GM18861 (cell line): ENCODE measurements around the gene MRGPRF.

ENCODE experiments used
- ATAC-seq: cut with Tn5 transposase; IDR thresholded peaks from one replicate; pipeline ENCODE4 v1.9.1; 2021; ENCODE audit not compliant: unreplicated experiment

Gene MRGPRF

GRCh38 chr11:68966894-68967780 lies 45.9 kb downstream of the MRGPRF start:
- no peak for ATAC-seq

- ATAC-seq, result no peak
Measured at GRCh38 chr11:68965901-68966853, 46.9 kb downstream of the MRGPRF start.

DNA sequence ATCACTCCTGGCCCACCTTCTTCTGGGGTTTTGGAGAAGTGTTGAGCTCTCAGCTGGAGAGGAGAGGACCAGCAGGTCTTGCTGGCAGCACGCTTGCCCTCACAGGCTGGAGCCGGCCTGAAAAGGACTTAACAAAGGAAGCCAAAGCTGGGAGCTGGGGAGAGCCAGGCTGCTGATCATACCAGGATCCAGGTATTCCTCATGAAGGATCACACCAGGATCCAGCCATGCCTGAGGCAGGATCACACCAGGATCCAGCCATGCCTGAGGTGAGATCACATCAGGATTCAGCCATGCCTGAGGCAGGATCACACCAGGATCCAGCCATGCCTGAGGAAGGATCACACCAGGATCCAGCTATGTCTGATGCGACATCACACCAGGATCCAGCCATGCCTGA lies 49.3 kb downstream of the MRGPRF start:
- no peak for ATAC-seq

DNA sequence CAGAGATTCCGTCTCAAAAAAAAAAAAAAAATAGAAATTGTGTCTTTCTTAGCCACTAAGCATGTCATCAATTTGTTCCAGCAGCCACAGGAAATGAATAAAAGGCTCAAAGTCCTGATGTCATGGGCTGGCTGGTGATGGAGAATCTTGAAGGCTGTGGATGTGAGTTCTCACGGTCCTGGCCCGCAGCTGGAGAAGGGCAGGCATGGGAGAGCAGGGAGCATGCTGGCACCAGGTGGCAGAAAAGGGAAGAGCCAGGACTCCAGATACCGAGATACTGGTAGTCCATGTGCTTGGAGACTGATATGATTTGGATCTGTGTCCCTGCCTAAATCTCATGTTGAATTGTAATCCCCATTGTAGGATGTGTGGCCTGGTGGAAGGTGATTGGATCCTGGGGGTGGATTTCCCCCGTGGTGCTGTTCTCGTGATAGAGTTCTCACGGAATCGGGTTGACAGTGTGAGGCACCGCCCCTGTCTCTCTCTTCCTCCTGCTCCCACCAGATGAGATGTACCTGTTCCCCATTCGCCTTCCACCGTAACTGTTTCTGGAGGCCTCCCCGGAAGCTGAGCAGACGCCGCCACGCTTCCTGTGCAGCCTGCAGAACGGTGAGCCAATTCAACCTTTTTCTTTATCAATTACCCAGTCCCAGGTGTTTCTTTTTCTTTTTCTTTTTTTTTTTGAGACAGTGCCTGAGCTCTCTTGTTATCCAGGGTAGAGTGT lies 50.4 kb downstream of the MRGPRF start:
- no peak for ATAC-seq

DNA sequence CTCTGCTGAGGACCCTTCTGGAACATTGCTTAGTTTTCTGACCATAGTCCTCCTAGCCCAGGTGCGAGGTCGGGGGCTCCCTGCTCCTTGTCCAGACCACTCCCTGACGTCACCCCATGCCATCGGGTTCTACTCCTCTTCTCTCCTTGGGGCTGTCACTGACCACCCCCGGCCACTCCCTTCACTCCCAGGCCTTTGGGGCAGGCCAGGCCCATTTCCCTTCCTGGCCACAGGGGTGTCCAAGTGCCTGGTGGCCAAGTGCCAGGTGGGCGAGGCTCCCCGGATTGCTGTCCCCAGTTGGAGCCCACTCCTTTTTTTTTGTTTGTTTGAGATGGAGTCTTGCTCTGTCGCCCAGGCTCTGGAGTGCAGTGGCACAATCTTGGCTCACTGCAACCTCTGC lies 51.8 kb downstream of the MRGPRF start:
- no peak for ATAC-seq

GRCh38 chr11:68960294-68961071 lies 52.6 kb downstream of the MRGPRF start:
- no peak for ATAC-seq

- ATAC-seq, result no peak
Measured at GRCh38 chr11:68959465-68960293, 53.4 kb downstream of the MRGPRF start.

GRCh38 chr11:68958211-68958610 lies 54.8 kb downstream of the MRGPRF start:
- ATAC-seq, result no peak

DNA sequence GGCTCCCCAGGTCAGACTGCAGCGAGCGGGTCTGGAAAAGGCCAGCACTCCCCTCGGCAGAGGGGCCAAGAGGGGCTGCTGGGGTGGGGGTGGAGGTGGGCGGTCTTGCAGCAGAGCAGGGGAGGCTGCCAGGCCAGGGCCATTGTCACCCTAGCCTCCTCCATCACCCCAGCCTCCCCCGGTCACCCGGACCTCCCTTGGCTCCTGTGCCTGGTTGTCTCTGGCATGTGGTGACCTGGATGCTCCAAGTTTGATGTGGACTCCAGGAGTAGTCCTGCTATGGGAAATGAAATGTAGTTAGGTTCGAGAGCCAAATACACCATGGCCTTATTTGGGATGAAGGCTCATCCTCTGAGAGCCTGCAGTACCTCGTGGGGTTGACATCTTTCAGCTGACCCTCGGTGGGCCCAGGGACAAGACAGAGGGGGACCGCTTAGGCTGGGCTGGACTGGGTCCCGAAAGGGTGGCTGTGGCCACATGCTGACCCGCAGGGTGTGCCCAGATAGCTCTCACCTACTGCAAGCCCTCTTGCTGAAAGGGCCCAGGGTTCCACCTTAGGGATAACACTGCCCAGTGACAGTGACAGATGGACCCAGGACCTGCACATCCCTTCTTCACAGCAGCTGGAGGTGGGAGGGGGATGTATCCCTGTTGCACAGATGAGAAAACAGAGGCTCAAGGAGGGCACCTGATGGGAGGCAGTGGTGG lies 56.3 kb downstream of the MRGPRF start:
- ATAC-seq, result no peak

DNA sequence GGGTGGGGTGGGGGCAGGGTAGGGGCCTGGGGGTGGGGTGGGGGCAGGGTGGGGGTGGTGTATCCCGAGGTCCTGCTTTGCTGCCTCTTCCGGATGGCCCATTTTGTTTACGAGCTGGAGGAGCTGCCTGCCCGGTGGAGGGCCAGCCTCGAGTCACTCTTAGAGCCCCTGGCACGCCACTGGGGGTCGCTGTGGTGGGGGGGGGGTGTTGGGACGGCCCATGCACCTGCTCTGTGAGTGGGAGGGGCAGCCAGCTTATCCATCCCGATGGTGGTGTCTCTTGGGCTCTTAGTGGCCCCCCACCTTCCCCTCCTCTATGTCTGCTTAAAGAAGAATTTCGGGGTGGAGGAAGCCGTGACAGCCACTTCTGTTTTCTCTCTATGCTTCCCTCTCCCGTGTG lies 56.9 kb downstream of the MRGPRF start:
- no peak for ATAC-seq

DNA sequence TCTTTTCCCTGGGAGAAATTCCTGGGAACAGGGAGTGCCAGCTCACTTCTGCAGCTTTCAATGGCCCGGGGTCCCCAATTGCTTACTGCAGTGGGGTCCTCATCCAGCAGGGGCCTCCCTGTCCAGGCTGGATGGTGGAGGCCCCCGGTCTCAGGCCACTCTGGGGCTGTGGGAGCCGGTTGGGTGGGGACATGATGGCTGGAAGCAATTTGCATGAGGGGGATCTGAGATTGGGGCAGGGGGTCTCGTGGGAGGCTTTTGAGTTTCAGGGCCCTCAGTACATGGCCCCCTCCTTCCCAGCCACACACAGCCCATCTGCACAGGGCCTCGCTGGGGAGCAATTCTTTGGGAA lies 57.5 kb downstream of the MRGPRF start:
- no peak for ATAC-seq

DNA sequence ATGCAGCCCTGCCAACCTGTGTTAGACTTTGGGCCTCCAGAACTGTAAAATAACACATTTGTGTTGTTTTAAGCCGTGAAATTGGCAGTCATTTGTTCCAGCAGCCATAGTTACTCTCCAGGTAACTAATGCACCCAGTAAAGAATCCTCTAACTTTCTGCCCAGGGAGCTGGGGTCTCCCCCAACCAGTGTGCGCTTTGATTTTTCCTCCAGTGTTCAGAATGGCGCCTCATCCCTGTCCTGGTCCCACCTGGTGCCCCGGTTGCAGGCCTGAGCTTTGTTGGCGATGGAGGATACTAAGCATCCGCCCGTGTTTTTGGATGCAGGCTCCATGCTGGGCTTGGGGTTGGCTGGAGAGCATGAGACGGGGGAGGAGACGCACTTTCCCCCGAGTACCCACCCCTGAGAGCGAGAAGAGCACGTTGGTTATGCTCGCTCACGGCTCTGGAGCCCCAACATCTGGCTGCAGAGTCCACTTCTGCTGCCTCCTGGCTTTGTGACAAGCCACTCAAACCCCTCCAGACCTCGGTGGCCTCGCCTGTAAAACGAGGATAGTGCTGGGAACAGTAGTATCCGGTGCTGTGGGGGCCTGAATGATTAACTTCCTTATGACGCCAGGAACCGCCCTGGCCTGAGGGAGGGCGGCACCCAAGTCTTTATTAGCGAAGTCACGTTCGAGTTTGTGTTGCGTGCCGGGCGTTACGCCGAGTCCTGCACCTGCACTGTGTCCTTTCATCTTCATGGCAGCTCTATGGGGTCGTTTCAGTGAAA lies 58.0 kb downstream of the MRGPRF start:
- ATAC-seq, result no peak
